BLaER1 (cell line): ENCODE measurements around the gene RDH8.

Source experiments
- H3K27ac ChIP-seq: shearing (Covaris generic); formaldehyde crosslinking; 2 replicates; pipeline ENCODE4 v1.8.1; 2022
- H3K27me3 ChIP-seq: shearing (Covaris generic); formaldehyde crosslinking; 2 replicates; pipeline ENCODE4 v1.8.1; 2022
- H3K36me3 ChIP-seq: shearing (Covaris generic); formaldehyde crosslinking; 2 replicates; pipeline ENCODE4 v1.8.1; 2022
- H3K4me1 ChIP-seq: shearing (Covaris generic); formaldehyde crosslinking; 2 replicates; pipeline ENCODE4 v1.8.1; 2022
- H3K4me2 ChIP-seq: shearing (Covaris generic); formaldehyde crosslinking; 2 replicates; pipeline ENCODE4 v1.8.1; 2022
- H3K4me3 ChIP-seq: shearing (Covaris generic); formaldehyde crosslinking; 2 replicates; pipeline ENCODE4 v1.8.1; 2022
- H3K9ac ChIP-seq: shearing (Covaris generic); formaldehyde crosslinking; 2 replicates; pipeline ENCODE4 v1.8.1; 2022
- H3K9me3 ChIP-seq: shearing (Covaris generic); formaldehyde crosslinking; 2 replicates; pipeline ENCODE4 v1.8.1; 2022
- H4K20me1 ChIP-seq: shearing (Covaris generic); formaldehyde crosslinking; 2 replicates; pipeline ENCODE4 v1.8.1; 2022
- Cebpa-rat ChIP-seq: shearing (Covaris generic); IDR thresholded peaks from 2 replicates; pipeline ENCODE4 v1.8.1; 2022

The RDH8 gene

GRCh38 chr19:10061717-10062310 is 48.5 kb downstream of the RDH8 start:
- Histone ChIP-seq H3K9ac (no peak overlapping the region), H3K4me3 (no peak overlapping the region), H3K4me1 (no peaks in the 10 kb centered on the region), H3K27ac (no peak overlapping the region), H3K4me2 (no peak overlapping the region), H3K27me3 (no peaks in the 10 kb centered on the region), H4K20me1 (no peaks in the 10 kb centered on the region), H3K36me3 (no peaks in the 10 kb centered on the region), H3K9me3 (no peaks in the 10 kb centered on the region)
- TF ChIP-seq Cebpa-rat = no peak

GRCh38 chr19:10068205-10068604 is 54.9 kb downstream of the RDH8 start:
- H3K4me3 ChIP-seq = no peak overlapping the region
- peaks cover 13% of the 10 kb centered on the region for H3K4me1 ChIP-seq
- no peak for TF ChIP-seq Cebpa-rat
- no peak overlapping the region for H3K27ac ChIP-seq
- no peaks in the 10 kb centered on the region for H4K20me1 ChIP-seq
- H3K9ac ChIP-seq = no peak overlapping the region
- peaks cover 1% of the 10 kb centered on the region for H3K9me3 ChIP-seq
- no peaks in the 10 kb centered on the region for H3K36me3 ChIP-seq
- H3K4me2 ChIP-seq = peak overlapping the region; percentile 13
- no peaks in the 10 kb centered on the region for H3K27me3 ChIP-seq

- Histone ChIP-seq H3K4me3 (no peak overlapping the region), H3K27ac (no peak overlapping the region), H3K4me2 (no peak overlapping the region), H3K27me3 (no peaks in the 10 kb centered on the region), H4K20me1 (no peaks in the 10 kb centered on the region), H3K4me1 (peaks cover 13% of the 10 kb centered on the region), H3K9me3 (peaks cover 10% of the 10 kb centered on the region), H3K36me3 (no peaks in the 10 kb centered on the region), H3K9ac (no peak overlapping the region)
- no peak for TF ChIP-seq Cebpa-rat
Observed at GRCh38 chr19:10069046-10069445, 55.8 kb downstream of the RDH8 start.

GRCh38 chr19:10070730-10071446 is 57.6 kb downstream of the RDH8 start:
- Histone ChIP-seq H3K4me1 (peaks cover 13% of the 10 kb centered on the region), H4K20me1 (no peaks in the 10 kb centered on the region)

More at GRCh38 chr19:10070730-10071446, 57.6 kb downstream of the RDH8 start:
- Histone ChIP-seq H3K4me3 (no peak overlapping the region), H3K27ac (no peak overlapping the region), H3K9me3 (peaks cover 15% of the 10 kb centered on the region), H3K36me3 (no peaks in the 10 kb centered on the region), H3K4me2 (no peak overlapping the region), H3K27me3 (no peaks in the 10 kb centered on the region), H3K9ac (no peak overlapping the region)
- no peak for TF ChIP-seq Cebpa-rat
